KMS-11 (cell line): ENCODE results near the gene AAGAB.
"Not testable (repeated sequence)": the region's sequence is repeated elsewhere in the genome, so short reads cannot be mapped to it uniquely, and the experiment has no call there.

Experiments
- H2AFZ ChIP-seq: fragments of 200-600 bp; sonication (generic); 2 replicates; pipeline ENCODE4 v1.6.1; 2016; ENCODE audit warnings: antibody characterized with exemption, mixed run types, low read depth
- H3K27ac ChIP-seq: fragments of 200-600 bp; sonication (generic); 2 replicates; pipeline ENCODE4 v1.6.1; 2016; ENCODE audit warnings: mild to moderate bottlenecking, mixed run types
- H3K27me3 ChIP-seq: fragments of 200-600 bp; sonication (generic); 2 replicates; pipeline ENCODE4 v1.6.1; 2017; ENCODE audit warnings: mild to moderate bottlenecking, low read depth, mixed run types, moderate library complexity; ENCODE audit not compliant: insufficient read depth
- H3K36me3 ChIP-seq: fragments of 200-600 bp; sonication (generic); 2 replicates; pipeline ENCODE4 v1.6.1; 2017; ENCODE audit warnings: mild to moderate bottlenecking, mixed run types; ENCODE audit not compliant: insufficient read depth
- H3K4me1 ChIP-seq: fragments of 200-600 bp; sonication (generic); 2 replicates; pipeline ENCODE4 v1.6.1; 2016; ENCODE audit warnings: mild to moderate bottlenecking, low read depth, mixed run types; ENCODE audit not compliant: poor library complexity, severe bottlenecking
- H3K4me2 ChIP-seq: fragments of 200-600 bp; sonication (generic); 2 replicates; pipeline ENCODE4 v1.7.0; 2016; ENCODE audit warnings: mild to moderate bottlenecking, mixed run types
- H3K4me3 ChIP-seq: fragments of 200-600 bp; sonication (generic); IDR thresholded peaks from 2 replicates; pipeline ENCODE4 v1.6.1; 2017; ENCODE audit warnings: low read depth, low read length, mixed read lengths; ENCODE audit not compliant: insufficient read depth
- H3K79me2 ChIP-seq: fragments of 200-600 bp; sonication (generic); 2 replicates; pipeline ENCODE4 v1.6.1; 2016; ENCODE audit warnings: low read depth, mixed run types; ENCODE audit not compliant: insufficient read depth
- H3K9ac ChIP-seq: fragments of 200-600 bp; sonication (generic); 2 replicates; pipeline ENCODE4 v1.6.1; 2016; ENCODE audit warnings: mild to moderate bottlenecking, mixed run types
- H4K20me1 ChIP-seq: fragments of 200-600 bp; sonication (generic); 2 replicates; pipeline ENCODE4 v1.6.1; 2016; ENCODE audit warnings: mild to moderate bottlenecking, mixed run types; ENCODE audit not compliant: insufficient read depth
- CTCF ChIP-seq: fragments of 200-600 bp; sonication (generic); conservative IDR thresholded peaks from 2 replicates; pipeline ENCODE4 v1.6.1; 2017; ENCODE audit warnings: low read depth, mild to moderate bottlenecking, antibody characterized with exemption, low read length, moderate library complexity, mixed read lengths

Gene AAGAB

DNA sequence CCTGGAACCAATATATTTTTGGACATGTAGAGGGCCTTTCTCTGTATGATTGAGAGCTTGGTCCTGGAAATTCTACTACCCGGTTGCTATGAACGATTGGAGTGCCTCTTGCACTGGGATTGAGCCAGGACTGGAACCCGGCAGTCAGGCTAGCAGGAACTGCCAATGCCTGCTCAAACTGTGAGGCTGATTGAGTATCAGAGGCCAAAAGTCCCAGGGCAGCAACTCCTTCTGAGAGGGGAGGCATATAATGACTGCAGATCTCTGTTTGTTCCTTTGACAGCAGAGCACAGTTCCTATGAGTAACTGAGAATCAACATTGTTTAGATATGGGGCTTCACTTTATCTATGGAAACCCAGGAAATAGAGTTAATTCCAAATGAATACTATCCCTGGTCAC is 13.0 kb upstream of the AAGAB start:
- Histone ChIP-seq H3K27ac (no peak overlapping the region), H3K27me3 (no peaks in the 10 kb centered on the region), H3K4me3 (no peak overlapping the region), H3K4me1 (no peaks in the 10 kb centered on the region), H3K79me2 (no peaks in the 10 kb centered on the region), H4K20me1 (no peaks in the 10 kb centered on the region), H3K4me2 (no peak overlapping the region), H3K36me3 (no peaks in the 10 kb centered on the region), H2AFZ (no peak overlapping the region), H3K9ac (no peak overlapping the region)
- no peak for TF ChIP-seq CTCF

DNA sequence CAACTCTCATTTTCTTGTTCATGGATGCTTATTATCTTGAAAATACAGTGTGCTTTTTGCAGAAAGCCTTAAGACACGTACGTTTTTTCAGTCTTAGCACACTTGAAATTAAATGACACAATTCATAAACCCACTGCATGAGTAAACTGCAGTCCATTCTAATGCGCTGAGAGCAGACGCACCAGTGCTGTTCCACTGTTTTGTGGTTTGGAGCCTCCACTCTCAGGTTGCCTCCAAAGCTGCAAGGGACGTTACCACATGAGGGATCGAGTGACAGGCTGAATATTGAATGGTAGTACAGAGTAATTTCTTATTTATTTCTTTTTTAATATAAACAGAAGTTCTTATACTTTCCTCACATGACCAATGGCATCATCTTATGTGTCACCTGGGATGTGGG is 12.4 kb upstream of the AAGAB start:
- Histone ChIP-seq H3K27ac (no peak overlapping the region), H3K4me3 (no peak overlapping the region), H4K20me1 (no peaks in the 10 kb centered on the region), H3K27me3 (no peaks in the 10 kb centered on the region), H2AFZ (no peak overlapping the region), H3K79me2 (no peaks in the 10 kb centered on the region), H3K4me1 (no peaks in the 10 kb centered on the region), H3K36me3 (no peaks in the 10 kb centered on the region), H3K9ac (no peak overlapping the region), H3K4me2 (no peak overlapping the region)
- TF ChIP-seq CTCF, result no peak

DNA sequence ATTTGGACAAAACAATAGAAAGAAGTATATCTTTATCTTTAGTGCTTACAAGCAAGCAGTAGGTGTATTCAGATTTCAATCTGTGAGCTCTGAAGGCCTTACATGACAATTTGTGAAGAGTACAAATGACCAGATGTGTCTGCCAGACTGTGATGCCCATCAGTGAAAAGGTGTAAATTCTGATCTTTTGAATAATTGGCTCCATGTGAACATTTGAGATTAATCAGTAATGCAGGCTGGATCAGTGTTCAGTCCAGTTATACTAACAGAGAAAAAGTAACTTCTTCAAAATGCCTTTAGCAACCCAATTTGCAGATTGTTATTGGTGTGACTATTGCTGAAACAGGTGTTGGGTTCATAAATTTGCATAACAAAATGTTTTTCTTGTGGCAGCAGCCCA is 5.3 kb upstream of the AAGAB start:
- Histone ChIP-seq H3K27ac (no peak overlapping the region), H3K36me3 (no peaks in the 10 kb centered on the region), H3K4me2 (no peak overlapping the region), H3K27me3 (no peaks in the 10 kb centered on the region), H3K79me2 (no peaks in the 10 kb centered on the region), H3K4me1 (peaks cover 6% of the 10 kb centered on the region), H3K4me3 (no peak overlapping the region), H4K20me1 (no peaks in the 10 kb centered on the region), H3K9ac (no peak overlapping the region), H2AFZ (no peak overlapping the region)
- TF ChIP-seq CTCF, result no peak

DNA sequence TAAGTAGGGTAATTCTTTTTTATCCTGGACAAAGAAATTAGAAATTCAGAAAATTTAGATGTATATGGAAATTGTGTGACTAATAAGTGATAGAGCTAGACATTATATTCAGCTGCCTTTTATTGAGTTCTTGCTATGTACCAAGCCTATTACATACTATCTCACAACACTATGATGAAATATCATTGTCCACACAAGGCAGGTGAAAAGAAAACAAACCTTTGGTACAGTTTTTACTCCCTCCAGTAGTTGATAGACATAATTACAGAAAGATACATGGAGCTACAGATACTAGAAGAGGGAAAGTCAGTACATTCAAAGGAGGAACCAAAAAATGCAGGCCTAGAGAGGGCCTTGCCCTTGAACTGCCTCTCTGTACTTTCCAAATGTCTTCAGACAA is 4.9 kb upstream of the AAGAB start:
- Histone ChIP-seq H3K4me2 (no peak overlapping the region), H3K79me2 (no peaks in the 10 kb centered on the region), H3K36me3 (no peaks in the 10 kb centered on the region), H3K9ac (no peak overlapping the region), H4K20me1 (no peaks in the 10 kb centered on the region), H3K27me3 (no peaks in the 10 kb centered on the region), H3K27ac (no peak overlapping the region), H3K4me3 (no peak overlapping the region), H3K4me1 (peaks cover 6% of the 10 kb centered on the region), H2AFZ (no peak overlapping the region)
- no peak for TF ChIP-seq CTCF

GRCh38 chr15:67258412-67258811 is 4.0 kb upstream of the AAGAB start:
- H3K4me1 ChIP-seq, H3K36me3 ChIP-seq, H3K27ac ChIP-seq, H2AFZ ChIP-seq, H3K79me2 ChIP-seq, H3K4me2 ChIP-seq, H3K27me3 ChIP-seq, H3K9ac ChIP-seq, H4K20me1 ChIP-seq, H3K4me3 ChIP-seq: not testable (repeated sequence)
